ENCODE data around the gene FYN. TPM values are rescaled to one million over a fixed set of nuclear protein-coding genes. Genes with fewer than 3 reads are reported as not detected.
A peak's percentile ranks its signal among the peaks of the same experiment; 100 is the strongest.

The FYN gene
- total and polyA plus RNA-seq, 2 of the 8 experiments (the other 6 are each of a cell fraction or from before 2014, with no cell fraction given), result 46.8 to 97.2 TPM

GRCh38 chr6:111625461-111626391 lies 247.5 kb downstream of the FYN start:
- Histone ChIP-seq H2BK5ac (ENCODE audit: low read depth, low read length) (no peak overlapping the region), H3K14ac (ENCODE audit: insufficient read length) (no peak overlapping the region), H3K18ac (ENCODE audit: extremely low read depth, low read length) (no peak overlapping the region), H2BK12ac (ENCODE audit: low read depth, low read length) (no peak overlapping the region), H3K4me3 (ENCODE audit: extremely low read depth in 1 of 4, insufficient read depth in 2 of 4, low read depth in 3 of 4, low read length in 4 of 4) (no peak overlapping the region), H2BK120ac (replicated peaks; ENCODE audit: low read depth, low read length) (no peak overlapping the region), H2BK20ac (ENCODE audit: low read length) (0 out of 2 replicates have a peak overlapping the region, but pooled peaks have one; percentile 64), H2AFZ (ENCODE audit: low read length) (peak overlapping the region; percentile 48; the same call in 1 of the 2 replicates), H2AK5ac (ENCODE audit: low read depth, low read length) (no peak overlapping the region), H3K36me3 (ENCODE audit: control insufficient read depth in 2 of 4, insufficient read depth in 4 of 4, low read length in 3 of 4) (no peaks in the 10 kb centered on the region), H4K8ac (ENCODE audit: extremely low read depth, insufficient read depth, low read length) (no peak overlapping the region), H3K9ac (replicated peaks in 1 of 4; ENCODE audit: extremely low read depth in 1 of 4, low read depth in 3 of 4, low read length in 3 of 4) (no peak overlapping the region), H3K4me1 (replicated peaks in 1 of 4; ENCODE audit: control insufficient read depth in 3 of 4, insufficient read depth in 4 of 4, low read length in 3 of 4) (peaks cover 0 to 3% (median 0%) of the 10 kb centered on the region in 4 experiments; a peak in 4 of 7 replicates), H3K4me2 (ENCODE audit: insufficient read depth in 1 of 2, low read depth in 2 of 2, low read length in 2 of 2) (no peak overlapping the region), H3K4ac (replicated peaks; ENCODE audit: insufficient read length, low read depth, low read length) (no peak overlapping the region), H3K27me3 (replicated peaks in 1 of 4; ENCODE audit: control insufficient read depth in 3 of 4, extremely low read depth in 1 of 4, insufficient read depth in 3 of 4, low read length in 3 of 4) (no peaks in the 10 kb centered on the region), H3K56ac (replicated peaks; ENCODE audit: insufficient read length, low read depth, low read length) (no peak overlapping the region), H3K79me1 (ENCODE audit: low read depth, low read length) (no peaks in the 10 kb centered on the region), H4K91ac (replicated peaks; ENCODE audit: insufficient read length, low read length) (no peak overlapping the region), H4K5ac (ENCODE audit: insufficient read length, low read depth, low read length) (no peak overlapping the region), H2BK15ac (ENCODE audit: low read length) (no peak overlapping the region), H3K23ac (ENCODE audit: insufficient read length) (no peak overlapping the region), H3K9me3 (ENCODE audit: insufficient read depth in 2 of 2, low read depth in 1 of 2, low read length in 1 of 2) (no peaks in the 10 kb centered on the region), H4K20me1 (replicated peaks in 1 of 2; ENCODE audit: control insufficient read depth in 1 of 2, insufficient read depth in 2 of 2, low read length in 2 of 2) (no peaks in the 10 kb centered on the region), H3K23me2 (ENCODE audit: low read depth, low read length) (no peaks in the 10 kb centered on the region), H3K79me2 (ENCODE audit: control insufficient read depth in 1 of 2, insufficient read depth in 2 of 2, low read length in 2 of 2) (no peaks in the 10 kb centered on the region), H3K27ac (ENCODE audit: low read depth, low read length) (no peak overlapping the region)
- CTCF ChIA-PET (ENCODE audit: partially characterized antibody), result interaction anchor here (0.7 to 1.5 kb wide), 7 partner anchors 10 to 147 kb away, joined by 3 to 5 read pairs (median 3); no protein-coding TSS in a partner anchor
- POLR2A ChIA-PET (ENCODE audit: partially characterized antibody), result no interaction called here
- WGBS, 2 experiments (ENCODE audit: extremely low coverage in 1 of 2, insufficient coverage in 1 of 2, insufficient read length in 1 of 2, insufficient replicate concordance in 2 of 2, low coverage in 1 of 2, low lambda C conversion rate in 2 of 2, missing lambda C conversion rate in 1 of 2), result 83% methylated on average over 11 of the region's 17 CpGs; no CpG with 5 or more reads in 1 of the 2 experiments
- FAIRE-seq (no peak), DNase-seq (ENCODE audit: low read depth in 1 of 2, low spot score in 2 of 2) (no peak)
- TF ChIP-seq TEAD4 (IDR thresholded peaks at IDR 0.05; ENCODE audit: low read depth, low read length), result no peak
- TF ChIP-seq JUND (IDR thresholded peaks at IDR 0.05; ENCODE audit: low read length), result no peak
- TF ChIP-seq CBX8 (IDR thresholded peaks at IDR 0.05; ENCODE audit: borderline replicate concordance, low read depth, low read length), result no peak
- TF ChIP-seq BRCA1 (IDR thresholded peaks at IDR 0.05; ENCODE audit: low read depth, low read length), result no peak
- TF ChIP-seq SP1 (IDR thresholded peaks at IDR 0.05; ENCODE audit: low read depth, low read length), result no peak
- no peak for TF ChIP-seq FOSL1 (IDR thresholded peaks at IDR 0.05; ENCODE audit: insufficient read depth, low read depth, low read length)
- no peak for TF ChIP-seq CHD1 (IDR thresholded peaks at IDR 0.05; ENCODE audit: low read depth, low read length)
